Ishikawa (cell line): ENCODE results near the gene RNF181.

Experiments used
- CEBPB ChIP-seq: IDR thresholded peaks from 2 replicates; pipeline ENCODE4 v1.6.1; 2012
- CREB1 ChIP-seq: IDR thresholded peaks from 2 replicates; pipeline ENCODE4 v1.6.1; 2012; ENCODE audit warnings: low read depth
- EGR1 ChIP-seq: IDR thresholded peaks from 2 replicates; pipeline ENCODE4 v1.6.1; 2012
- EP300 ChIP-seq: IDR thresholded peaks from 2 replicates; pipeline ENCODE4 v1.6.1; 2012; ENCODE audit warnings: borderline replicate concordance
- FOXM1 ChIP-seq: IDR thresholded peaks from 2 replicates; pipeline ENCODE4 v1.6.1; 2012; ENCODE audit warnings: low read depth, borderline replicate concordance
- NFIC ChIP-seq: IDR thresholded peaks from 2 replicates; pipeline ENCODE4 v1.6.1; 2012
- RAD21 ChIP-seq: IDR thresholded peaks from 2 replicates; pipeline ENCODE4 v1.6.1; 2012; ENCODE audit warnings: low read depth
- TAF1 ChIP-seq: IDR thresholded peaks from 2 replicates; pipeline ENCODE4 v1.6.1; 2012; ENCODE audit warnings: low read depth, mild to moderate bottlenecking
- TCF12 ChIP-seq: IDR thresholded peaks from 2 replicates; pipeline ENCODE4 v1.6.1; 2012; ENCODE audit warnings: low read depth
- TEAD4 ChIP-seq: IDR thresholded peaks from 2 replicates; pipeline ENCODE4 v1.6.1; 2012
- YY1 ChIP-seq: IDR thresholded peaks from 2 replicates; pipeline ENCODE4 v1.6.1; 2012; ENCODE audit warnings: low read depth
- TF ChIP-seq, protein P1 (sequence below): IDR thresholded peaks from 2 replicates; pipeline ENCODE4 v1.6.1; 2012
- TF ChIP-seq, protein P2 (sequence below): IDR thresholded peaks from 2 replicates; pipeline ENCODE4 v1.6.1; 2012; ENCODE audit warnings: low read depth, mild to moderate bottlenecking

DNA sequence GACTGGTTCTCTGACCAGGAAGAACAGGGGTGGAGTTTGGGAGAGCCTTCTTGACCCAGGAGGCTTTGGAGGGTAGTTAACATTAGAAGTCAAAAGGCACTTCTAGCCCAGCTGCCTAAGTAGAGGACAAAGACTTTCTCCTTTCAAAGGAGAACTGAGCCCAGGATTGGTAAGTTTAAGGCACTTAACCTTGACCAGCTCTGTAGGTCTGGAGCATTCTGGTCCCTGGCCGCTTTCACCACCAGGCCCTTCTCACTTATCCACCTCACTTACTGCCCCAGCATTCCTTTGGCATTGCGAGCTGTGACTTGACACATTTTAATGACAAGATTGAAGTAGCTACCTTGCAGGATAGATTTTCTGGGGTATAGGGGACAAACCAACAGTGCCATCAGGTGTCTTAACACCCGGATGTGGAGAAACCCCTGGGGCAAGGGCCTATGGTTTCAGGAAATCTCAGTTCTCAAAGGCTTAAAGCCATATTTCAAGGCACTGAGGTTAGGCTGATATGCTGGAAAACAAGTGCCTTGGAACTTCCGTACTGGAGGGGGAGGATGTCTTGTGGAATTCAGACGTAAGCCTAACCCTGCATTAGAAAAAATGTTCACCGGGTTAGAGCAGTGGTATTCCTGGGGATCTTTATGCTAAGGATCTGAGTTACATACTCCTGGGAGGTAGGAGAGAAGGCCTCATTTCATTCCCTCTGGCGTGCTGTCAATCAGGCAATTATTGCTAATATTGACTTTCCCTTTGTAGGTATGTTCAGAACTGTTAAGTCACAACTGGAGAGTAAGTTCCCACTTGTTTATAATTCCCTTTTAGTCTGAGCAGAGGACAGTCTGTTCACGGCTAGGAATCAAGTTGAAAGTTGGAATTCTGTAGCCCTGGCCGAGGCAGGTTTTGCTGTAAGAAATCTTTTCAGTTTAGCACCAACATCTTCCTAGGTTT lies 12.0 kb downstream of the RNF181 start:
- TF ChIP-seq, protein P1, sequence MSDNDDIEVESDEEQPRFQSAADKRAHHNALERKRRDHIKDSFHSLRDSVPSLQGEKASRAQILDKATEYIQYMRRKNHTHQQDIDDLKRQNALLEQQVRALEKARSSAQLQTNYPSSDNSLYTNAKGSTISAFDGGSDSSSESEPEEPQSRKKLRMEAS, result no peak
- no peak for TF ChIP-seq CEBPB
- no peak for TF ChIP-seq TCF12
- no peak for TF ChIP-seq YY1
- TF ChIP-seq NFIC, result no peak
- TF ChIP-seq, protein P2, sequence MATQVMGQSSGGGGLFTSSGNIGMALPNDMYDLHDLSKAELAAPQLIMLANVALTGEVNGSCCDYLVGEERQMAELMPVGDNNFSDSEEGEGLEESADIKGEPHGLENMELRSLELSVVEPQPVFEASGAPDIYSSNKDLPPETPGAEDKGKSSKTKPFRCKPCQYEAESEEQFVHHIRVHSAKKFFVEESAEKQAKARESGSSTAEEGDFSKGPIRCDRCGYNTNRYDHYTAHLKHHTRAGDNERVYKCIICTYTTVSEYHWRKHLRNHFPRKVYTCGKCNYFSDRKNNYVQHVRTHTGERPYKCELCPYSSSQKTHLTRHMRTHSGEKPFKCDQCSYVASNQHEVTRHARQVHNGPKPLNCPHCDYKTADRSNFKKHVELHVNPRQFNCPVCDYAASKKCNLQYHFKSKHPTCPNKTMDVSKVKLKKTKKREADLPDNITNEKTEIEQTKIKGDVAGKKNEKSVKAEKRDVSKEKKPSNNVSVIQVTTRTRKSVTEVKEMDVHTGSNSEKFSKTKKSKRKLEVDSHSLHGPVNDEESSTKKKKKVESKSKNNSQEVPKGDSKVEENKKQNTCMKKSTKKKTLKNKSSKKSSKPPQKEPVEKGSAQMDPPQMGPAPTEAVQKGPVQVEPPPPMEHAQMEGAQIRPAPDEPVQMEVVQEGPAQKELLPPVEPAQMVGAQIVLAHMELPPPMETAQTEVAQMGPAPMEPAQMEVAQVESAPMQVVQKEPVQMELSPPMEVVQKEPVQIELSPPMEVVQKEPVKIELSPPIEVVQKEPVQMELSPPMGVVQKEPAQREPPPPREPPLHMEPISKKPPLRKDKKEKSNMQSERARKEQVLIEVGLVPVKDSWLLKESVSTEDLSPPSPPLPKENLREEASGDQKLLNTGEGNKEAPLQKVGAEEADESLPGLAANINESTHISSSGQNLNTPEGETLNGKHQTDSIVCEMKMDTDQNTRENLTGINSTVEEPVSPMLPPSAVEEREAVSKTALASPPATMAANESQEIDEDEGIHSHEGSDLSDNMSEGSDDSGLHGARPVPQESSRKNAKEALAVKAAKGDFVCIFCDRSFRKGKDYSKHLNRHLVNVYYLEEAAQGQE, result no peak
- no peak for TF ChIP-seq TAF1
- no peak for TF ChIP-seq TEAD4
- no peak for TF ChIP-seq EP300
- TF ChIP-seq CREB1, result no peak
- TF ChIP-seq RAD21, result no peak
- no peak for TF ChIP-seq EGR1
- no peak for TF ChIP-seq FOXM1
